Measurements from ENCODE around the gene SLC32A1.

The SLC32A1 gene

GRCh38 chr20:38732981-38733380 lies 8.7 kb downstream of the SLC32A1 start (continued):
- TF ChIP-seq CSRNP3 (CRISPR knock-in tag; IDR thresholded peaks at IDR 0.05) (no peak), ZNF8 (CRISPR knock-in tag; IDR thresholded peaks at IDR 0.05) (no peak), OSR1 (CRISPR knock-in tag; IDR thresholded peaks at IDR 0.05) (no peak), ARNTL (CRISPR knock-in tag; IDR thresholded peaks at IDR 0.05; ENCODE audit: borderline replicate concordance, low read depth) (no peak), RARB (CRISPR knock-in tag; IDR thresholded peaks at IDR 0.05) (no peak), CREB5 (CRISPR knock-in tag; IDR thresholded peaks at IDR 0.05; ENCODE audit: low read depth) (no peak)

- TF ChIP-seq PATZ1 (CRISPR knock-in tag; IDR thresholded peaks at IDR 0.05; ENCODE audit: borderline replicate concordance): no peak
- TF ChIP-seq ESRRG (CRISPR knock-in tag; IDR thresholded peaks at IDR 0.05): no peak
- no peak for TF ChIP-seq ZFP3 (CRISPR knock-in tag; IDR thresholded peaks at IDR 0.05)
- no peak for TF ChIP-seq ZNF8 (CRISPR knock-in tag; IDR thresholded peaks at IDR 0.05)
- TF ChIP-seq ZNF565 (CRISPR knock-in tag; conservative IDR thresholded peaks at IDR 0.05; ENCODE audit: low read depth): no peak
- TF ChIP-seq ZFP30 (CRISPR knock-in tag; IDR thresholded peaks at IDR 0.05): no peak
- TF ChIP-seq CSDC2 (CRISPR knock-in tag; IDR thresholded peaks at IDR 0.05): no peak
- no peak for TF ChIP-seq OSR1 (CRISPR knock-in tag; IDR thresholded peaks at IDR 0.05)
- no peak for TF ChIP-seq POU6F1 (CRISPR knock-in tag; IDR thresholded peaks at IDR 0.05; ENCODE audit: borderline replicate concordance, low read depth)
- TF ChIP-seq ZNF70 (CRISPR knock-in tag; IDR thresholded peaks at IDR 0.05): no peak
- TF ChIP-seq SNAI2 (CRISPR knock-in tag; IDR thresholded peaks at IDR 0.05): no peak
- TF ChIP-seq GLIS3 (CRISPR knock-in tag; IDR thresholded peaks at IDR 0.05): no peak
- TF ChIP-seq TOX (CRISPR knock-in tag; IDR thresholded peaks at IDR 0.05; ENCODE audit: borderline replicate concordance): no peak
- TF ChIP-seq ZC3H10 (CRISPR knock-in tag; IDR thresholded peaks at IDR 0.05): no peak
- TF ChIP-seq CREB5 (CRISPR knock-in tag; IDR thresholded peaks at IDR 0.05; ENCODE audit: low read depth): no peak
- ATAC-seq: no peak
Measured at GRCh38 chr20:38735172-38735571, 10.9 kb downstream of the SLC32A1 start.

- no peak for ATAC-seq
- TF ChIP-seq ZFP3 (CRISPR knock-in tag; IDR thresholded peaks at IDR 0.05) (no peak), PPARA (CRISPR knock-in tag; IDR thresholded peaks at IDR 0.05; ENCODE audit: borderline replicate concordance) (no peak), PATZ1 (CRISPR knock-in tag; IDR thresholded peaks at IDR 0.05; ENCODE audit: borderline replicate concordance) (no peak), POU6F1 (CRISPR knock-in tag; IDR thresholded peaks at IDR 0.05; ENCODE audit: borderline replicate concordance, low read depth) (no peak), TCF4 (CRISPR knock-in tag; IDR thresholded peaks at IDR 0.05; ENCODE audit: borderline replicate concordance) (no peak), TOX (CRISPR knock-in tag; IDR thresholded peaks at IDR 0.05; ENCODE audit: borderline replicate concordance) (no peak), RARB (CRISPR knock-in tag; IDR thresholded peaks at IDR 0.05) (no peak), OSR1 (CRISPR knock-in tag; IDR thresholded peaks at IDR 0.05) (no peak), ARNTL (CRISPR knock-in tag; IDR thresholded peaks at IDR 0.05; ENCODE audit: borderline replicate concordance, low read depth) (no peak), ZC3H10 (CRISPR knock-in tag; IDR thresholded peaks at IDR 0.05) (no peak), GLIS3 (CRISPR knock-in tag; IDR thresholded peaks at IDR 0.05) (no peak), ZNF565 (CRISPR knock-in tag; conservative IDR thresholded peaks at IDR 0.05; ENCODE audit: low read depth) (no peak), ESRRG (CRISPR knock-in tag; IDR thresholded peaks at IDR 0.05) (no peak), TSHZ2 (CRISPR knock-in tag; IDR thresholded peaks at IDR 0.05) (no peak), ISL1 (CRISPR knock-in tag; IDR thresholded peaks at IDR 0.05) (no peak)
Measured at GRCh38 chr20:38737887-38738286, 13.6 kb downstream of the SLC32A1 start.

All from SK-N-SH treated with all-trans-retinoic acid at 6 μM for 48 hours (cell line).